ENCODE results near the gene SOX9.

- no peak for TF ChIP-seq ELF4 (IDR thresholded peaks at IDR 0.05)
- TF ChIP-seq SP1 (IDR thresholded peaks at IDR 0.05): no peak
- TF ChIP-seq LEF1 (IDR thresholded peaks at IDR 0.05; ENCODE audit: borderline replicate concordance): no peak
- TF ChIP-seq ZNF384 (IDR thresholded peaks at IDR 0.05): no peak
These were observed 30.7 kb upstream of the SOX9 start for GRCh38 chr17:72090108-72090507.
